ENCODE measurements around the gene RBM19.

The RBM19 gene

DNA sequence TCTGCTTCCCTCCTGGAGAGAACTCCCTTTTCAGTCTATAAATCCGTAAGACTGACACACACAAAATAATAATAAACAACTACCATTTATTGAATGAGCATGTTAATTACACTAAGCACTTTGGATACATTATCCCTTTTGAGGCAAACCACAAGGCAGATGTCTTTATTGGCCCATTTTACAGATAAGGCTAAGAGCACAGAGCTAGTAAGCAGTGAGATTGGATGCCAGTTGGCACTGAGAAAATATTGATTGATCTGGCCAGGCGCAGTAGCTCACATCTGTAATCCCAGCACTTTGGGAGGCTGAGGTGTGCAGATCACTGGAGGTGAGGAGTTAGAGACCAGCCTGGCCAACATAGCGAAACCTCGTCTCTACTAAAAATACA lies 21.9 kb upstream of the RBM19 start:
- no peak for DNase-seq (ENCODE audit: low read depth in 2 of 2)

DNA sequence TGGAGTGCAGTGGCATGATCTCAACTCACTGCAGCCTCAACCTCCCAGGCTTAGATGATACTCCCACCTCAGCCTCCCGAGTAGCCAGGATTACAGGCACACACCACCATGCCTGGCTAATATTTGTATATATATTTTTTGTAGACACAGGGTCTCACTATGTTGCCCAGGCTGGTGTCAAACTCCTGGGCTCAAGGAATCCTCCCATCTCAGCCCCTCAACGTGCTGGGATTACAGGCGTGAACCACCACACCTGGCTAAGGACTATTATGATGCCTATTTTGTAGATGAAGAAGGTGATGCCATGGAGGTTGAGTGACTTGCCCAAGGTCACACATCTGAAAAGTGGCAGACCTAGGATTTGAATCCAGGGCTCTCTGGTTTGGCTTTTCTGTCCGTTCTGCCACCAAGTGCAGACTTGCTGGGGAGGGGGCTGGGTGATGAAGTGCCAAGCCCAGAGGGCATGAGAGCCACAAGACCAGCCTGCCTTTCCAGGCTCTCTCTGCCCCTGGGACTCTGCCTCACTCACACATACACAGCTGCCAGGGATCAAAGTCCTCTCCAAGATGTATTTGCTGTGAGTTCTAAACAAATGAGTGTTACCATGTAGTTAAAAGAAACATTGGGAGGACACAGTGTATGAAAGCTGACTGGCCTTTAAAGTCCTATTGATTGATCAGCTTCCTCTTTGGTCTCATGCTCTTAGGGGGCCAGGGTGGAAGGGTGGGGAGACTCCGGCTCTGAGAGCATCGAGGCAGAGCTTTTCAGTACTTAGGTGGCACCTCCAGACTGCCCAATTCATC lies 21.3 kb upstream of the RBM19 start:
- DNase-seq (ENCODE audit: low read depth in 2 of 2), result no peak

DNA sequence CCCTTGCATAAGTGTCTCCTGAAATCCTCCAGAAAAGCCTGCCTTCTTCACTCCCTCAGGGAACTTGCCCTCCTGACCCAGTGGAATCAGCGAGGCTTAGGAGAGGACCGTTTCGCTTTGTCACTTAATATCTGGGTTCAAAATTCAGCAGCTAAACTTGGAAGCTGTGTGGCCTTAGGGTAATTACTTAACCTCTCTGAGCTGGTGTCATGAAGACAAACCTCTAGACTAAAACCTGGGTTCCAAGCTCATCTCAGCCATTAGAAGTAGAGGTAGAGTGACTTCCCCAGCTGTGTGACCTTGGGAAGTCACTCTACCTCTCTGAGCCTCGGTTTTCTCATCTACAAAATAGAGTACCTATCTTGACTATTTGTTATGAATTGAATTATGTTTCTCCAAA lies 18.3 kb upstream of the RBM19 start:
- DNase-seq (ENCODE audit: low read depth in 2 of 2), result no peak

DNA sequence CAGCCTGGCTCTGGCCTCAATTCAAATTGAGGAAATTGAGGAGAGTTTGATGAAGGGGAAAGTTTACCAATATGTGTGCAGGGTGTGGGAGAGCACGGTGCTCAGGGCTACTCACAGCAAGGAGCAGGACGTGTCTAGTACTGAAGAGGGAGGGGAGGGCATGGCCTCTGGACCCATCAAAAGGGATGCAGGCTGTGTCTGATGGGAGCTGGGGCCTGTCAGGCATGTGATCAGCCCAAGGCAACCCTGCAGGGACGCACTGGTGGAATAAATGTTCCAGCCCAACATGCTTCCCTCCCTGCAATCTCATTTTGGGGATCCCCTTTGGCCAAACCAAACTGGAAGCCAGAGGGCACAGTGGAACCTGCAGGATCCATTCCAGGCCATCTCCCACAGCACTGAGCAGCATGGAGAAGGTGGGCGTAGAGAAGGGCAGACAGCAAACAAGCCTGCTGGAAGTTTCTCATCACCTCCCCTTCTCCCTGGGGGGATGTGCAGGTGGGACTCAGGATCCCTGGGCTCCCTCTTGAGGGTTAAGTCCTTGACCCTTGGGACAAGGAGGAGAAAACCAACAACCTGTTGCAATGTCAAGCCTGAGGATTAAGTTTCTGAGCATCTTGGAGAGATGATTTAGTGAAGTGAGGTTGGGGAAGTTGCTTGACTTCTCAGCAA lies 17.8 kb upstream of the RBM19 start:
- no peak for DNase-seq (ENCODE audit: low read depth in 2 of 2)

DNA sequence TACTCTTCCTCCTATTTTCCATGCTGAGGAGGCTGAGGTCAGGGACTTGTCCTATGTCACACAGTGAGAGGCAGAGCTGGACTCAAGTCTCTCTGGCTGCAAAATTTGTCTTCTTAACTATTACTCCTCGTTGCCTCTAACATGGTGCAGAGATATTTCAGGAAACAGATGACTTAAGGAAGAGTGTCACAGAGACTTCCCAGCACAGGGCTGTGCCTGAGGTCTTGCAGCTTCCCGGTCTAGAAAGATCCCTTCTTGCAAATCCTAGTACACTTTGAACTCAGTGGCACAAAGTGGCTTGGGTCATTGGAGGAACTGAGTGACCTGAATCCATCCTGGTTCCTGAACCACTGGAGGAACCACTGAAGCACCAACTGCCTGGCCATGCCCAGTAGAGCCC lies 17.1 kb upstream of the RBM19 start:
- DNase-seq (ENCODE audit: low read depth in 2 of 2), result no peak

DNA sequence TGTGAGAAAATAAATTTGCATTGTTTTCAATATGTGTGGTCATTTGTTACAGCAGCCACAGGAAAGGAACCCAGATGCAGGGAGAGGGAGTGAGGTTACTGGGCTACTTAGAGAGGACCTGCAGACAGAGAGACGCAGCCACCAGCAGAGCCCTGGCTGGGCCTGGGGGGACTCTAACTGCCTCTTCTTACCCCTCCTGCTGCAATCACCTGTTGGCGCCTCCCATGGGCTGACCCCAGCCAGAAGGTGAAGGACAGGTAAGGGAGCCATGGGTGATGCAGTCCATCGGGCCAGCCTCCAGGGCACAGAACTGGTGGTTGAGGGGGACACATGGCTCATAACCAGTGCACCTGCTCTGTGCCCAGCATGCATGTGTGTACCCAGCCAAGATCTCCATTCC lies 15.8 kb upstream of the RBM19 start:
- no peak for DNase-seq (ENCODE audit: low read depth in 2 of 2)

DNA sequence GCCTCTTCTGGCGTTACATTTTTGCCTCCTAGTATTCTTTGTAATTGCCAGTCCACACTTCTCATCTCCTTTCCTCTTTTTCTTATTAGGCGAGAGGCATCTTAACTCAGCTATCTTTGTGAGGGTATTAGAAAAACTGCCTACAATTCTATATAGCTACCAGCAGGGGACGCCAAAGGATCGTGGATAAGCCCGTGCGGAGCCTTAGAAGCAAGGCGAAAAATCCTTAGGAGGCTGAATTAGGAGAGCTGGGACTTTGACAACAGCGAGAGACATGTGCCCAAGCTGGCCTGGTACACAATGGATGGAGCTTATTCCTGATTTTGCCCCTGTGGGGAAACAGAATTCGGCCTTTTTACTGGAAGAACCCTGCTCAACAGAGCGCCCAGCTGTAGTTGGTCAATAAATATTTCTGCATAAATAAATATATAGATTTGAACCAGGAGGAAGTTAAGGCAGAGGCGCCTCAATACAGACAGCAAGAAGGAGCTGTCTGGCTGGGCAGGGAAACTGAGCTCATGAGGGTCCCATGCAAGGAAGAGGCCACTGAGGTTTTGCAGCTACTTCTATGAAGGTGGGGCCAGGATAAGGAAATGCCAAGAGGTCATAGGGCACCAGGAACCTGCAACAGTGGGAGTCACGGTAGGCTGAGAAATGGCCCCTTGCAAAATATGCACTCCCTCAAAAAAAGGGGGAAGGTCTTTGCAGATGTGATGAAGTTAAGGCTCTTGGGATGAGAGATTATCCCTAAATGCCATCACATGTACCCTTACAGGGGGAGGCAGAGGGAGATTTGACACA lies 14.6 kb upstream of the RBM19 start:
- no peak for DNase-seq (ENCODE audit: low read depth in 2 of 2)

DNA sequence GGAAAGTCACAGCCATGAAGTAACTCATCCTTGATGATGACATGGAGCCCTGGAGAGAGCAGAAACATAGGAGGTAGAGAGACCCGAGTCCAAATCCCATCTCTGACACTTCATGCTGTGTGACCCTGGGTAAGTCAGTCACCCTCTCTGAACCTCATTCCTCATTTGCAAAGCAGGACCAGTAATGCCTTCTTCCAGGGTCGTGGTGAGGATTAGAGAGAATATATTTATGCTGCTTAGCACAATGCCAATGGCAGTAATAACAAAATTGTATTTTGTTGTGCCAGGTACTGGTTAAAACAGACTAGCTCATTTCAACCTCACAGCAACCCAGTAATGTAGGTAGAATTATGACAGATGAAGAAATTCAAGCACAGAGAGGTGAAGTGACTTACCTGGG lies 13.9 kb upstream of the RBM19 start:
- no peak for DNase-seq (ENCODE audit: low read depth in 2 of 2)

DNA sequence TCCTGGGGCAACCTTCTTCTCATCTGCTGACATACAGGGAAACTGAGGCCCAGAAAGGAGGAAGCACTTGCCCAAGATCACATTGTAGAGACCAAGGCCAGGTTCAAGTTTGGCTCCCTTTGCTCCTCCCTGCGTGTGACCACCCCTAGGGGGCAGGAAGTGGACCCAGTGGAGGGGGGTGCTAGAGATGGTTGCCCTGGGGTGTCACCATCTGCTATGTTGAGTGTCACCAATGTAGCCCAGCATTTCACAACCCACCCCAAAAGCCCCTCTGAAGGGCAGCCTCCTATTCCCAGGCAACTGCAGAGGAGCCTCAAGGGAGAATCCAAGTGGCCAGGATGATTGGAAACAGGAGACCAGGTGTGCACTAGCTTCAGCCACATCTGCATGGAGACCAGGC lies 12.0 kb upstream of the RBM19 start:
- no peak for DNase-seq (ENCODE audit: low read depth in 2 of 2)

DNA sequence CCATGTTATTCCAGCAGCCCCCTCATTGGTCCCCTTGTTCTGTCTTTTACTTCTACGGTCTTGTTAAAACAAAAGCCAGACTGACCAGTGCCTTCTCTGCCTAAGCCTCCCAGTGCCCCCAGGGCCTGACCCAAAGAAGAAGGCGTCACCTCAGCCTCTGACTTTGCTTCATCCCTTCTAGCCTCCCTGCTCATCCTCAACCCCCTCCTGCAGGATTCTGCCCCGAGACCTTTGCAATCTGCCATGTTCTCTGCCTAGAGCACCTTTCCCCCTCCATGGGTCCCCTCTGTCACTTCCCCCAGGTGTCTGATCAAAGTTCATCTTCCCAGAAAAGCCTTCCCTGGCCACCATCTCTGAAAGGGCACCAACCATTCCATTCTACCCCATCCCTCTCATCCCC lies 7.9 kb upstream of the RBM19 start:
- no peak for DNase-seq (ENCODE audit: low read depth in 2 of 2)

DNA sequence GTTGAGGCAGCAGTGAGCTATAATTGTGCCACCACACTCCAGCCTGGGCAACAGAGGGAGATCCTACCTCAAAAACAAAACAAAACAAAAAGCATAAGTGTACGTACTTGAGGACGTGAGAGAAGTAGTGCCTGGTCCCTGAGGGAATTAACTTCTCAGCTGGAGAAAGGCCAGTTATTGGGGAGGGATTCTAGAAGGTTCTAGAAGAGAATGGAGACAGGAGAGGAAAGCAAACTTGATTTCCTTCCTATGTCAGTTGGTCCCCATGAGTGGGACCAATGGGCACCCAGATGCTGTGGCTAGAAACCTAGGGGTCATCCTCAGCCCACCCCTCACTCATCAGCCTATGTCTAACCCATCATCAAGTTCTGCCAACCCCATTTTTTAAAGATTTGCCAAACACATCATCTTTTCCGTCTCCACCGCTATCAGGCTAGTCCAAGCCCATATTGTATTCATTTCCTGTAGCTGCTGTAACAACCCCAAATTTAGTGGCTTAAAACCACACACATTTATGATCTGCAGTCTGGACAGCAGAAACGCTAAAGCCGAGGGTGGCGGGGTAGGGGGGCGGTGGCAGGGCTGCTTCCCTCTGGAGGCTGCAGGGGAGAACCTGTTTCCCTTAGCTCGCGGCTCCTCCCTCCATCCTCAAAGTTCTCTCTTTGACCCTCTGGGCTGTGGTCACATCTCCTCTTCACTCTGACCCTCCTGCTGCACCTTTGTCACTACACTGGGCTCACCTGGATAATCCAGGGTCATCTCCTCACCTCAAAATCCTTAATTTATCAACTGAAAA lies 7.2 kb upstream of the RBM19 start:
- no peak for DNase-seq (ENCODE audit: low read depth in 2 of 2)

DNA sequence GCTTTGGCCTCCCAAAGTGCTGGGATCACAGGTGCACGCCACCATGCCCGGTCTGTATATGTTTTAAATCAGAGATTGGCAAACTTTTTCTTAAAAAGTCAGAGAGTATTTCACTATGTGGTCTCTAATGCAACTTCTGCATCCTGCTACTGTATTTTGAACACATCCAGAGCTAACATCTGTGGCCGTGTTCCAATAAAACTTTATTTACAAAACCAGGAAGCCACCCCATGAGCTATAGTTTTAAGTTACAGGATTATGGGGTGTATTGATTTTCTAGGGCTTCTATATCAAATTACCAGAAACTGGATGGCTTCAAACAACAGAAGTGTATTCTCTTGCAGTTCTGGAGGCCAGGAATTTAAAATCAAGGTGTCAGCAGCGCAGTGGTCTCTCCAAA lies 5.3 kb upstream of the RBM19 start:
- DNase-seq (ENCODE audit: low read depth in 2 of 2), result no peak

DNA sequence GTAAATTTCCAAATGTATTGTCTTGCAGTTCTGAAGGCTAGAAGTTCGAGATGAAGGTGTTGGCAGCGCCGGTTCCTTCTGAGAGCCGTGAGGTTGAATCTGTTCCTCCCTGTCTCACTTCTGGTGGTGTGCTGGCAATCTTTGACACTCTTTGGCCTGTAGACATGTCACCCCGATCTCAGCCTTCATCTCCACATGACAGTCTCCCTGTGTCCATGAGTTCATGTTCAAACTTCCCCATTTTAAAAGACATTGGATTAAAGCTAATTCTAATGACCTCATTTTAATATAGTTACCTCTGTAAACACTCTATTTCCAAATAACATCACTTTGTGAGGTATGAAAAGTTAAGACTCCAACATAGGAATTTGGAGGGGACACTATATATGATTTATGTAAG lies 4.1 kb upstream of the RBM19 start:
- no peak for DNase-seq (ENCODE audit: low read depth in 2 of 2)

DNA sequence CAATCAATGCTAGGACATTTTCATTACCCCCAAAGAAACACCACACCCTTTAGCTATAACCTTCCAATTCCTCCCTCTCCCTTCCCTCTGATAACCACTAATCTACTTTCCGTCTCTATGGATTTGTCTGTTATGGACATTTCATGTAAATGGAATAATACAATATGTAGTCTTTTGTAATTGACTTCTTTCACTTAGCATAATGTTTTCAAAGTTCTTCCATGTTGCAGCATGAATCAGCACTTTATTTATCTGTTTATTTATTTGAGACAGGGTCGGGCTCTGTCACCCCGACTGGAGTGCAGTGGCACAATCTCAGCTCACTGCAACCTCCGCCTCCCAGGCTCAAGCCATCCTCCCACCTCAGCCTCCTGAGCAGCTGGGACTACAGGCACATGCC lies 1.2 kb upstream of the RBM19 start:
- DNase-seq (ENCODE audit: low read depth in 2 of 2), result no peak

DNA sequence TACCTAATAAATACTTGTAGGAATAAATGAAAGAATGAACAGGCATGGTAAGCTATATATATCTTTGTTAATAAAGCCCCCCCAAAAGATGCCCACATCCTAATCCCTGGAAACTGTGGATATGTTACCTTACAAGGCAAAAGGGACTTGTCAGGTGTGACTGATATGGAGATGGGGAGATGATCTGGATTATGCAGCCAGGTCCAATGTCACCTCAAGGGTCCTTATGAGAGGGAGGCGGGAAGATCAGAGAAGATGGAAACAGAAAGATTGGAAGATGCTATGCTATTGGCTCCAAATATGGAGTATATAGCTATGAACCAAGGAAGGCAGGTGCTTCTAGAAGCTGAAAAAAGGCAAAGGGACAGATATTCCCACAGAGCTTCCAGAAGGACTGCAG lies 3.4 kb downstream of the RBM19 start:
- DNase-seq (ENCODE audit: low read depth in 2 of 2), result no peak

DNA sequence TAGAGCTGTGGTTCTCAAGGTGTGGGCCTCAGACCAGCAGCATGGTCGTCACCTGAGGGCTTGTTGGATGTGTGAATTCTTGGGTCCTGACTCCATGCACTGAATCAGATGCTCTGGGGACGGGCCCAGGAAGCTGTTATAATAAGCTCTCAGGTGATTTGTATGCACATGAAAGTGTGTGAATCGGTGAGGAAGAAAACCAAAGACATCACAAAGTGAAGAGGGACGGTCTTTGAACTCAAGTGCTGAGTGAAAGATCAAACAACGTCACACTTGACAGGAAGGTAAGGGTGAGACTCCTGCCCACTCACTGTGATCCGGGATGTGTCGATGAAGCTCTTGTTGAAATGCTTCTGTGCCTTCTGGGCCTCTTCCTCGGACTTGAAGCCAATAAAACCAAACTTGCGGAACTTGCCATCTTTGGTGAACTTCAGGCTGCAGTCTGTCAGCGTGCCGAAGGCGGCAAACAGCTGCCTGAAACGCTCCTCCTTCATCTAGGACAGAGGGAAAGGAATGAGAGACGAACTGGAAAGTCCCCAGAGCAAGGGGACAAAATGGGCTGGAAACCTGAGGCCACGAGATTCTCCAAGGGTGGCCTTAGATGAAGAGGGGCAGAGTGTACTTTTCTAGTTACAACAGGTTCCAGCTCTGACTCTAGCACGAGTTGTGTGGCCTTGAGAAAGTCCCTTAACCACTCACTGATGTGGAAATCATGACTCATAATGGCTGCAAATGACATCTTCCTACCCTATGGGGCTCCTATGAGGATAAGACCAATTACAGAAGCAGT lies 4.0 kb downstream of the RBM19 start:
- peak; percentile 14 to 30 for DNase-seq (ENCODE audit: low read depth in 2 of 2)

DNA sequence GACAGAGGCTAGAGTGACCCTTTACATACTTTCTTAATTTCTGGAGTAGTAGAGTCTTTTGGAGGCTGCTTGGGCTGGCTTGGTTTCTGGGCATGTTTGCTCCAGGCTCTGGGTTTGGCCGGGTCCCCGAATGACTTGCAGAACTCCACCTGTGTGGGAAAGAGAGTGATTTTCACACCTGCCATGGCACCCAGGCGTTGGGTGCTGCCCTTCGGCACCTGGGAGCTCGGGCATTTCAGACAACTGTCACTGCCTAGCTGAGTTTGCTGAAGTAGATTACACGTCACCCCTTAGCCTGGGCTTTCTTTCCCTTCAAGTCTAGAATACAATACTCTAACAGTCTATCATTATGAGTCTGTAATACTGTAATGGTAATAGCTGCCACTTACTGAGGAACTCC lies 6.1 kb downstream of the RBM19 start:
- DNase-seq (ENCODE audit: low read depth in 2 of 2), result no peak

DNA sequence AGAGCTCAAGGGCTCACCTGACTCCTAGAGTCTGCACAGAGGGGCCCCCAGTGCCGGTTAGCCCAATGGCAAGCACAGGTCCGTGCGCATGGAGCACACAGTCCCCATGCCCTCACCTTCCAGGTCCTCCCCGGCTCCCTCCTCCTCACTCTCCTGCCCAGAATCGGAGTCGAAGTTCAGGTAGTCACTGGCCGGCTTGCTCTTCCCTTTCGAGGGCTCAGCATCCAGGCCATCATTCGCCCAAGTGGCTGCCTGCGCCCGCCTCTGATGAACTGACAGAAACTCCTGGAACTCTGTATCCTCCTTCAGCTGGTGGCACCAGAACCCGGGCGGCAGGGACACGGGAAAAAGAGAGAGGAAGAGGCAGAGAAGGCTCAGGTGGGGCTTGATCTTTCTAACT lies 7.0 kb downstream of the RBM19 start:
- no peak for DNase-seq (ENCODE audit: low read depth in 2 of 2)

DNA sequence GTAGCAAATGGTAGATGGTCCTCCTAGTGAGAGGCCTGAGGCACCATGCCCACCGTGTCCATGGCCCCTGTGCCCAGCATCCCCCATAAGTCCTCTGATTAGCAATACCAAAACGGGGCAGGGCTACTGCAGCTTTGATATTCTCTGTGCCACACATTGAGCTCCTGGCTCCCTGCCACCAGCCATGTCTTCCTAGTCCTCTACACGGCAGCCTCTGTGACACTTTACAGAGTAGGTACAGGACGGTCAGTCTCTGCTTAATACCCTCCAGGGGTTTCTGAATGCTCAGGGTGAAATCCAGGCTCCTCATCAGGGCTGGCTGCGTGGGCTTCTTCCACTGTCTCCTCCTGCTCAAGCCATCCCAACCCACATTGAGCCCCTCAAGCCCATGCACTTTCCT lies 8.0 kb downstream of the RBM19 start:
- no peak for DNase-seq (ENCODE audit: low read depth in 2 of 2)

DNA sequence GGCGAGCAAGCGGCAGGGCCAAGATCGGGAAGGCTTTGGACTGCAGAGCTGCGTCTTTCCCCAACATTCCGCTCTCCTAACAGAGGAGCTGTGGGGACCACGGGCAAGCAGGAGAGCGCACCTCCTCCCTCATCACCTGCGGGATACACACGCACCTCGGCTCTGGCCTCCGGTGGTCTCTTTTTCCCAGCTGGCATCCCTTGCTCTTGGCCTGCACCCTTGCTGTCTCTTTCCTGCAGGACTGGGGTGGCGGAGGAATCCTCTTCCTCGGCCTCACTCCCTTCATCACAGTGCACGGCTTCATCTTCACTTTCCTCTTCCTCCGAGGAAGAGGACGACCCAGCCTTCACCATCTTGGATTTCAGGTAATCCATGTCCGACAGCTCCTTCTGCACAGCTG lies 8.5 kb downstream of the RBM19 start:
- DNase-seq (ENCODE audit: low read depth in 2 of 2), result no peak
